Activated B cell treated with CpG ODN at 0.5 μM for 24 hours (primary cell): ENCODE results near the gene DDI1. TPM values are rescaled to one million over a fixed set of nuclear protein-coding genes. Genes with fewer than 3 reads are reported as not detected.

Source experiments
- ATAC-seq: fragments of 200-7000 bp; cut with Tn5 transposase; one replicate; pipeline ENCODE4 v1.10.0; 2021; ENCODE audit warnings: low read depth, mild to moderate bottlenecking, moderate library complexity
- CTCF ChIA-PET: fragments of 350-600 bp; sonication (Branson Sonifier 250); formaldehyde crosslinking; loops from one replicate; lab custom pipeline; 2021; ENCODE audit warnings: antibody characterized with exemption; lab: Charles Lee
- POLR2A ChIA-PET: fragments of 350-600 bp; sonication (Branson Sonifier 250); formaldehyde crosslinking; loops from one replicate; lab custom pipeline; 2021; ENCODE audit warnings: antibody characterized with exemption; lab: Charles Lee
- DNase-seq: peaks from one replicate; pipeline ENCODE4 v3.0.0; 2022
- H3K27ac Mint-ChIP-seq: one replicate; pipeline ENCODE4 v1.8.0; 2020; ENCODE audit warnings: mixed read lengths
- H3K27me3 Mint-ChIP-seq: one replicate; pipeline ENCODE4 v1.8.0; 2021; ENCODE audit warnings: mixed read lengths
- H3K36me3 Mint-ChIP-seq: one replicate; pipeline ENCODE4 v1.8.0; 2021; ENCODE audit warnings: low read depth, mixed read lengths
- H3K4me1 Mint-ChIP-seq: one replicate; pipeline ENCODE4 v1.8.0; 2021; ENCODE audit warnings: mixed read lengths
- H3K4me3 Mint-ChIP-seq: one replicate; pipeline ENCODE4 v1.8.0; 2020; ENCODE audit warnings: mild to moderate bottlenecking, mixed read lengths
- H3K9me3 Mint-ChIP-seq: one replicate; pipeline ENCODE4 v1.8.0; 2020; ENCODE audit warnings: mixed read lengths
- intact Hi-C: fragments of 100-400 bp; cut with micrococcal nuclease; formaldehyde crosslinking; loops from one replicate; pipeline ENCODE4 v1.15.1; 2024
- total RNA-seq: library from RNA; stranded (reverse); gene quantifications from 2 replicates; pipeline ENCODE4 v1.2.3, GENCODE V29; 2022
- TF ChIP-seq, protein P1 (sequence below): fragments of 200-600 bp; IDR thresholded peaks from one replicate; pipeline ENCODE4 v1.8.0; 2022; ENCODE audit warnings: antibody characterized with exemption, mild to moderate bottlenecking

Gene DDI1
- total RNA-seq, 1 donor from 2014 or later: not detected

- Mint-ChIP-seq H3K9me3 (no peaks in the 10 kb centered on the region), H3K36me3 (no peaks in the 10 kb centered on the region), H3K27me3 (no peaks in the 10 kb centered on the region), H3K4me1 (peaks cover 26% of the 10 kb centered on the region), H3K27ac (no peak overlapping the region), H3K4me3 (no peak overlapping the region)
- DNase-seq (no peak), ATAC-seq (no peak)
- intact Hi-C loops: no loop called here
- ChIA-PET CTCF (no interaction called here), POLR2A (no interaction called here)
- TF ChIP-seq, protein P1, sequence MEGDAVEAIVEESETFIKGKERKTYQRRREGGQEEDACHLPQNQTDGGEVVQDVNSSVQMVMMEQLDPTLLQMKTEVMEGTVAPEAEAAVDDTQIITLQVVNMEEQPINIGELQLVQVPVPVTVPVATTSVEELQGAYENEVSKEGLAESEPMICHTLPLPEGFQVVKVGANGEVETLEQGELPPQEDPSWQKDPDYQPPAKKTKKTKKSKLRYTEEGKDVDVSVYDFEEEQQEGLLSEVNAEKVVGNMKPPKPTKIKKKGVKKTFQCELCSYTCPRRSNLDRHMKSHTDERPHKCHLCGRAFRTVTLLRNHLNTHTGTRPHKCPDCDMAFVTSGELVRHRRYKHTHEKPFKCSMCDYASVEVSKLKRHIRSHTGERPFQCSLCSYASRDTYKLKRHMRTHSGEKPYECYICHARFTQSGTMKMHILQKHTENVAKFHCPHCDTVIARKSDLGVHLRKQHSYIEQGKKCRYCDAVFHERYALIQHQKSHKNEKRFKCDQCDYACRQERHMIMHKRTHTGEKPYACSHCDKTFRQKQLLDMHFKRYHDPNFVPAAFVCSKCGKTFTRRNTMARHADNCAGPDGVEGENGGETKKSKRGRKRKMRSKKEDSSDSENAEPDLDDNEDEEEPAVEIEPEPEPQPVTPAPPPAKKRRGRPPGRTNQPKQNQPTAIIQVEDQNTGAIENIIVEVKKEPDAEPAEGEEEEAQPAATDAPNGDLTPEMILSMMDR: no peak
Measured at GRCh38 chr11:104076455-104076854, 40.0 kb downstream of the DDI1 start.

GRCh38 chr11:104078245-104078644 is 41.8 kb downstream of the DDI1 start:
- Mint-ChIP-seq H3K36me3 (no peaks in the 10 kb centered on the region), H3K27me3 (no peaks in the 10 kb centered on the region), H3K9me3 (no peaks in the 10 kb centered on the region), H3K4me1 (peaks cover 26% of the 10 kb centered on the region), H3K4me3 (no peak overlapping the region), H3K27ac (no peak overlapping the region)
- intact Hi-C loops: no loop called here
- TF ChIP-seq, protein P1: no peak
- CTCF ChIA-PET: no interaction called here
- POLR2A ChIA-PET: no interaction called here
- ATAC-seq (no peak), DNase-seq (no peak)

DNA sequence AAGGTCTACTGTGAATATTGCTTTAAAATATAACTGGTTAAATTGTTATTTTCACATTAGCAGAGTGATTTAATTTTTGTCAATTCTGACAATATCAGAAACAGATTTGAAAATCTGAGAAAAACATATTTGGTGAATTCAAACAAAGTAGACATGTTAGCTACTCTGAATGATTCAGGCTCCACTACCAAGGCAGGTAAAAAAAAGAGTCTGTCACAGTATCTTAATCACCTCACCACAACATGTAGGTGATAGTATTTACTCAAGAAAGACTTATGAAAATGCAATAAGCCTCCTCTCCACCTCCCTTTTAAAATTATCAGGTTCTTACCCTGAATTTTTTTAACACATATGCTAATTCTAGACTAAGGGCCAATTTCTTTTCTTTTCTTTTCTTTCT is 42.6 kb downstream of the DDI1 start:
- Mint-ChIP-seq H3K27me3 (no peaks in the 10 kb centered on the region), H3K27ac (no peak overlapping the region), H3K36me3 (no peaks in the 10 kb centered on the region), H3K4me1 (peaks cover 21% of the 10 kb centered on the region), H3K4me3 (no peak overlapping the region), H3K9me3 (no peaks in the 10 kb centered on the region)
- no peak for DNase-seq
- POLR2A ChIA-PET: no interaction called here
- CTCF ChIA-PET: no interaction called here
- no peak for ATAC-seq
- intact Hi-C loops: no loop called here
- TF ChIP-seq, protein P1: no peak

DNA sequence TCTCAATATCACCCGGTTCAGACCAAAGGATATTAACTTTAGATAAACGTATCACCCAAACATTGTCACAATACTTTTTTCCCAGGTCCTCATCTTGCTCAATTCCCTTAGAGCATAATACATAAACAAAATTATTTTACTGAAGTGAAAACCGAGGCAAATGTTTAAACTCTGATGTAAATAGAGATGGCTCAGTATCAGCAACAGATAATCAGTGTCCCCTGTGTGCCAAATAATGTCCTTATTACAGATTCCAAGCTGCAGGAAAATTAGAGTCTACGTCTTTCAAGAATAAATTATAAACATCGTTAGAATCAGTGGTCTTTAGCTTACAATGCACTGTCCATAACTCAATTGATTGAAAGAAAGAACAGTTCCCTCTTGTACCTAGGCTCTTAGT is 50.2 kb downstream of the DDI1 start:
- no peaks in the 10 kb centered on the region for H3K27me3 Mint-ChIP-seq
- no peaks in the 10 kb centered on the region for H3K36me3 Mint-ChIP-seq
- POLR2A ChIA-PET: no interaction called here
- no peak overlapping the region for H3K27ac Mint-ChIP-seq
- ATAC-seq (no peak), DNase-seq (no peak)
- intact Hi-C loops: no loop called here
- CTCF ChIA-PET: no interaction called here
- H3K4me3 Mint-ChIP-seq: no peak overlapping the region
- no peaks in the 10 kb centered on the region for H3K4me1 Mint-ChIP-seq
- TF ChIP-seq, protein P1: no peak
- H3K9me3 Mint-ChIP-seq: no peaks in the 10 kb centered on the region

Other genes starting within 250 kb of the DDI1 start
- gene PDGFD, start 127.5 kb downstream of the DDI1 start, total RNA-seq: 0.17 and 0.53 TPM in 2 replicates